Activated CD4-positive, alpha-beta memory T cell treated with anti-CD3 and anti-CD28 coated beads, Interleukin-2, amount 10 ng/mL, durations not matched to agents 7 days and 5 days (primary cell): Measurements from ENCODE around the gene CIT. TPM values are rescaled to one million over a fixed set of nuclear protein-coding genes. Genes with fewer than 3 reads are reported as not detected.

Experiments
- CTCF ChIA-PET: fragments of 350-600 bp; sonication (Branson Sonifier 250); formaldehyde crosslinking; loops from one replicate; lab custom pipeline; 2021; ENCODE audit warnings: antibody characterized with exemption, inconsistent platforms; lab: Charles Lee
- POLR2A ChIA-PET: fragments of 350-600 bp; sonication (Branson Sonifier 250); formaldehyde crosslinking; loops from one replicate; lab custom pipeline; 2021; ENCODE audit warnings: antibody characterized with exemption; lab: Charles Lee
- DNase-seq: peaks from one replicate; pipeline ENCODE4 v3.0.0-alpha.2; 2020
- H3K27ac Mint-ChIP-seq: one replicate; pipeline ENCODE4 v1.8.0; 2021; ENCODE audit warnings: mild to moderate bottlenecking, mixed read lengths
- H3K27me3 Mint-ChIP-seq: one replicate; pipeline ENCODE4 v1.8.0; 2021; ENCODE audit warnings: mixed read lengths
- H3K36me3 Mint-ChIP-seq: one replicate; pipeline ENCODE4 v1.8.0; 2021; ENCODE audit warnings: low read depth, mixed read lengths
- H3K4me1 Mint-ChIP-seq: one replicate; pipeline ENCODE4 v1.8.0; 2021; ENCODE audit warnings: mixed read lengths
- H3K4me3 Mint-ChIP-seq: one replicate; pipeline ENCODE4 v1.8.0; 2021; ENCODE audit warnings: mild to moderate bottlenecking, mixed read lengths
- H3K9me3 Mint-ChIP-seq: one replicate; pipeline ENCODE4 v1.8.0; 2021; ENCODE audit warnings: mixed read lengths
- total RNA-seq, 2 experiments: library from RNA; stranded (reverse); gene quantifications; one replicate each; pipeline ENCODE4 v1.2.3, GENCODE V29; 2021

The CIT gene
- total RNA-seq, 2 experiments from 2014 or later: 92.8 to 100 TPM

DNA sequence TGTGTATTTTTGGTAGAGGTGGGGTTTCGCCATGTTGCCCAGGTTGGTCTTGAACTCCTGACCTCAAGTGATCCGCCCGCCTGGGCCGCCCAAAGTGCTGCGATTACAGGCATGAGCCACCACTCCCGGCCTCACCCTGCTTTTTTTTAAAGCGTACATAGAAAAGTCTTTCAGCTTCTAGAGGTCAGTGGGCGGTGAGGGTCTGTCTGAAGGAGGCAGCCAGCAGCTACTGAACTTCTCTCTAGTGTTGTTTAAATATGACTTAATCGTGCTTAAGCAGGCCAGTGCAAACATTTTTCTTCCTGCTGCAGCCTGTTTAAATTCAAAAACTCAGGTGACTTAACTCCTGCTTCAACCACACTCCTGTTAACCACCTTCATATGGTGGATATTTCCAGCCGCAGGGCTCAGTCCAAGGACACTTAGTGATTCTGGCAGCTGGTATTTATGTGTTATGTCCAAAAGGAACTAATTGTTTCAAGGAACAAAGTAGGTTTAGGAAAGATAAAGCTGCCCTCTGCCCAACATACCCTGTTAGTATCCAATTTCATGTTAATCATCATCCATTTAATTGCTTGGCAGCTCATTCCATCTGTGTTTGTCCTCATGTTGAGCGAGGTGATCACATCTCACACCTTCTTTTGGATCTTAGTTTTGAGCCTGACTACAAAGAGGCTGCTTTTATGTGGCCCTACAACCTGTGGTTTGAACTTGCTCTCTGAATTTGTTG is 207.2 kb downstream of the CIT start:
- Mint-ChIP-seq H3K4me3 (peak overlapping the region; percentile 62), H3K4me1 (peaks cover 77% of the 10 kb centered on the region), H3K27ac (peak overlapping the region; percentile 71), H3K36me3 (peaks cover 60% of the 10 kb centered on the region), H3K27me3 (no peaks in the 10 kb centered on the region), H3K9me3 (no peaks in the 10 kb centered on the region)
- DNase-seq: no peak
- ChIA-PET CTCF (no interaction called here), POLR2A (interaction anchor here (1.7 to 3.5 kb wide), 2 partner anchors 9 to 622 kb away, joined by 4 to 26 read pairs; partner anchors contain the start of gene RNU4-2)

DNA sequence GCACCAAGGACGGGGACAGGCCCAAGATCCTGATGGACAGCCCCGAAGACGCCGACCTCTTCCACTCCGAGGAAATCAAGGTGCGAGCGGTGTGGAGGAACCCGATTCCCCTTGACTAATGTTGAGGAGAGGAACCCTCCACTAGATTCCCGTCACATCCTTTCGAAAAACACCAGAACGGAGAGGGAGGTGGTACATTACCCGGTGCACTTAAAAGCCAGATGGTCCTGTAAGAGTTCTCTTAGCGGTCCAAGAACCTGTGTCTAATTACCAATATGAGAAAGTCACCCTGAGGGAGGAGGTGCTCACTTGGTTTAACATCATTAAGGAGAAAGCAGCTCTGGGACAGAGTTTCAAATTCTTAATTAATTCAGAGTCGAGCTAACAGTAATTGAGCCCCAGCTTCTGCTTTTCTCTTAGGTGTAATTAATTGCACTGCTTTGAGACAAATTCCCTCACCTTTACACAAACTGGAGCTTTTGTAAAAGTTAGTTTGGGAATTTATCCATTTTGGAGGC is 208.7 kb downstream of the CIT start:
- H3K4me3 Mint-ChIP-seq: peak overlapping the region; percentile 91
- ChIA-PET POLR2A (interaction anchor here (0.7 to 3.5 kb wide), 9 partner anchors 10 to 1293 kb away, joined by 3 to 26 read pairs (median 3); partner anchors contain the start of genes BICDL1 and RPLP0), CTCF (interaction anchor here (0.8 to 2.3 kb wide), 11 partner anchors 10 to 224 kb away, joined by 3 to 28 read pairs (median 3); no protein-coding TSS in a partner anchor)
- H3K27ac Mint-ChIP-seq: peak overlapping the region; percentile 93
- peaks cover 45% of the 10 kb centered on the region for H3K36me3 Mint-ChIP-seq
- no peak for DNase-seq
- H3K27me3 Mint-ChIP-seq: no peaks in the 10 kb centered on the region
- no peaks in the 10 kb centered on the region for H3K9me3 Mint-ChIP-seq
- H3K4me1 Mint-ChIP-seq: peaks cover 62% of the 10 kb centered on the region

- H3K27ac Mint-ChIP-seq: peak within 1 kb of the TSS; percentile 93
- no peaks in the 10 kb centered on the region for H3K27me3 Mint-ChIP-seq
- no peaks in the 10 kb centered on the region for H3K9me3 Mint-ChIP-seq
- H3K4me3 Mint-ChIP-seq: peak within 1 kb of the TSS; percentile 91
- H3K4me1 Mint-ChIP-seq: peaks cover 56% of the 10 kb centered on the region
- ChIA-PET CTCF (interaction anchor here (0.6 to 2.3 kb wide), 15 partner anchors 9 to 340 kb away, joined by 3 to 28 read pairs (median 3); no protein-coding TSS in a partner anchor), POLR2A (interaction anchor here (0.7 to 3.5 kb wide), 9 partner anchors 10 to 1292 kb away, joined by 3 to 26 read pairs (median 3); partner anchors contain the start of genes BICDL1 and RPLP0)
- H3K36me3 Mint-ChIP-seq: peaks cover 39% of the 10 kb centered on the region
- DNase-seq: peak; percentile 98
Observed at GRCh38 chr12:119667577-119668323, 209.4 kb downstream of the CIT start, which contains the start of gene PRKAB1. TSS of gene PRKAB1 (plus strand) at chr12:119668133. CDS start at chr12:119668245, 112 bp downstream.

- Mint-ChIP-seq H3K9me3 (no peaks in the 10 kb centered on the region), H3K27me3 (peaks cover 5% of the 10 kb centered on the region), H3K36me3 (peaks cover 32% of the 10 kb centered on the region), H3K27ac (peak overlapping the region; percentile 51), H3K4me3 (peak overlapping the region; percentile 91), H3K4me1 (peaks cover 49% of the 10 kb centered on the region)
- DNase-seq: no peak
- ChIA-PET CTCF (interaction anchor here (0.6 to 2.3 kb wide), 13 partner anchors 8 to 341 kb away, joined by 3 to 28 read pairs (median 3); no protein-coding TSS in a partner anchor), POLR2A (interaction anchor here (1.2 to 3.5 kb wide), 4 partner anchors 9 to 321 kb away, joined by 3 to 26 read pairs (median 10); partner anchors contain the start of gene BICDL1)
Observed at GRCh38 chr12:119666900-119667576, 210.1 kb downstream of the CIT start.

- H3K9me3 Mint-ChIP-seq: no peaks in the 10 kb centered on the region
- peak overlapping the region; percentile 9 for H3K27ac Mint-ChIP-seq
- CTCF ChIA-PET: interaction anchor here (0.9 to 1.6 kb wide), 2 partner anchors 10 to 14 kb away, joined by 3 to 5 read pairs; no protein-coding TSS in a partner anchor
Observed at GRCh38 chr12:119666226-119666795, 210.8 kb downstream of the CIT start.

DNA sequence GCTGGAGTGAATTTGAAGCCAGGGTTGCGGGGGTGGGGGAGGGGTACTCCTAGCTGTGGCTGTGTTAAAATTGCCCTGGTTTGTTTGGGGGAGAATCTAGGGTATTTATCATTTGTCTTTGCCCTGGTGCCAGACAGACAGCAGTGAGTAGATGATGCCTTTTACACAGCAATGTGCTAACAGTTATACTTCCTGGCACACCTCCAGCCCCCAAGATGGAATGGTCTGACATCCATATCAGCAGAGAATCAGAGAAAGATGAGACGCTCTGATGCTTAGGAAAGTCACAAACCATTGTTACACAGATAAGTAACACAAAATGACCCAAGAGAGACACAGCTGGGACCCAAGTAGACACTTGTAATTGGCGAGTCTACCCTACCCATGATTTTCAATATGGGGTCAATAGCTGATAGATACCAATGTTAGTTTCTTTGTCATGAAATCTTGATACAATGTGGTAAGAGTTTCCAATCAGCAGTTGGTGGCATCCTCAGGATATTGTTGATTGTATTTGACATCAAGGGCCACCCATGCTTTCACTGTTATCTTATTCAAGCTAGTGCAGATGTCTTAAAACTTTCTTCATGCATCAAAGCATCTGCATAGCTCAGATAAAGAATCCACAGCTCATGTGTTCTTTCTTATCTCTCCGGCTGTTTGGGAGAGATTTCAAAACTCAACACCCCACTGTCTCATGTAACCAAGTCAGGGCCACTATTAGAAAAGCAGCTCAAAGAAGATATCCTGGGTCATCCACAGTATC is 211.8 kb downstream of the CIT start:
- DNase-seq: no peak
- H3K27ac Mint-ChIP-seq: no peak overlapping the region
- peaks cover 15% of the 10 kb centered on the region for H3K36me3 Mint-ChIP-seq
- peaks cover 12% of the 10 kb centered on the region for H3K27me3 Mint-ChIP-seq
- CTCF ChIA-PET: interaction anchor here (0.9 to 1.6 kb wide), 2 partner anchors 11 to 14 kb away, joined by 3 to 5 read pairs; no protein-coding TSS in a partner anchor
- POLR2A ChIA-PET: interaction anchor here (0.8 to 1.3 kb wide), 3 partner anchors 11 to 626 kb away, joined by 3 read pairs; partner anchors contain the start of gene RNU4-2
- no peak overlapping the region for H3K4me3 Mint-ChIP-seq
- H3K9me3 Mint-ChIP-seq: no peaks in the 10 kb centered on the region
- peaks cover 34% of the 10 kb centered on the region for H3K4me1 Mint-ChIP-seq

More at GRCh38 chr12:119666226-119666795, 210.8 kb downstream of the CIT start:
- peaks cover 42% of the 10 kb centered on the region for H3K4me1 Mint-ChIP-seq
- H3K27me3 Mint-ChIP-seq: peaks cover 10% of the 10 kb centered on the region
- POLR2A ChIA-PET: interaction anchor here (0.8 to 1.3 kb wide), 3 partner anchors 12 to 625 kb away, joined by 3 read pairs; partner anchors contain the start of gene RNU4-2
- no peak overlapping the region for H3K4me3 Mint-ChIP-seq
- peaks cover 24% of the 10 kb centered on the region for H3K36me3 Mint-ChIP-seq
- no peak for DNase-seq

GRCh38 chr12:119664642-119665041 is 212.5 kb downstream of the CIT start:
- no peak for DNase-seq
- ChIA-PET CTCF (no interaction called here), POLR2A (no interaction called here)
- H3K36me3 Mint-ChIP-seq: peaks cover 8% of the 10 kb centered on the region
- no peak overlapping the region for H3K4me3 Mint-ChIP-seq
- H3K27me3 Mint-ChIP-seq: peaks cover 16% of the 10 kb centered on the region
- H3K27ac Mint-ChIP-seq: no peak overlapping the region
- H3K4me1 Mint-ChIP-seq: peaks cover 34% of the 10 kb centered on the region
- H3K9me3 Mint-ChIP-seq: no peaks in the 10 kb centered on the region

GRCh38 chr12:119661882-119662281 is 215.2 kb downstream of the CIT start:
- no peak for DNase-seq
- ChIA-PET CTCF (interaction anchor here (1.0 to 2.3 kb wide), 3 partner anchors 11 to 14 kb away, joined by 3 to 7 read pairs (median 3); no protein-coding TSS in a partner anchor), POLR2A (interaction anchor here (0.9 kb wide), 1 partner anchor 9 kb away, joined by 3 read pairs; no protein-coding TSS in a partner anchor)
- Mint-ChIP-seq H3K36me3 (no peaks in the 10 kb centered on the region), H3K4me1 (peaks cover 20% of the 10 kb centered on the region), H3K9me3 (no peaks in the 10 kb centered on the region), H3K27ac (no peak overlapping the region), H3K4me3 (no peak overlapping the region), H3K27me3 (peaks cover 16% of the 10 kb centered on the region)

GRCh38 chr12:119660076-119660475 is 217.0 kb downstream of the CIT start:
- ChIA-PET CTCF (interaction anchor here (2.6 kb wide), 1 partner anchor 8 kb away, joined by 19 read pairs; the partner anchor contains the start of gene PRKAB1), POLR2A (no interaction called here)
- Mint-ChIP-seq H3K27ac (peak overlapping the region; percentile 12), H3K27me3 (peaks cover 16% of the 10 kb centered on the region), H3K4me3 (no peak overlapping the region), H3K9me3 (no peaks in the 10 kb centered on the region), H3K4me1 (peaks cover 10% of the 10 kb centered on the region), H3K36me3 (no peaks in the 10 kb centered on the region)
- peak; percentile 29 for DNase-seq

DNA sequence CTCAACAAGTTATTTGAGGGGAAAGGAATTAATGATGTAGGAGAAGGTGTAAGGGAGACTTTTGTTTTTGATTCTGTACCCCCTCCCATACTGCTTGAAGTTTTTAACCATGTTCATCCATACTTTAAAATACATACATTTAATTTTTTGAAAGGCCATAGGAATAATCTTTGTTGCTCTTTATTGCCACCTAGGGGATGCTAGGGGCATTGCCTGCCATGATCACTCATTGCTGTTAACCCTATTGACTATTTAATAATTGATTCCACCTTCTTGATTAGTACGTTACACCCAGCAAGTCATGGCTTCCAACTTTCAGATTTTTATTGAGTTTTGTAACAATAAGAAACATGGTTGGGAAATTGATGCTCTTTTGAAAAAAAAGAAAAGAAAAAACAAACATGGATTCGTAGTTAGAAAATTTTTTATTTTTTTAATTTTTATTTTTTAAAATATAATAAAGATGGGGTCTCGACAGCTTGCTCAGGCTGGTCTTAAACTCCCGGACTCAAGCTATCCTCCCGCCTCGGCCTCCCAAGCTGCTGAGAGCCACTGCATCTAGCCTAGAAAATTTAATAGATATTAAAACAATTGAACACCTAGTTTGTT is 217.7 kb downstream of the CIT start:
- POLR2A ChIA-PET: interaction anchor here (2.5 kb wide), 1 partner anchor 9 kb away, joined by 9 read pairs; the partner anchor contains the start of gene PRKAB1

More for the DNA sequence above, 217.7 kb downstream of the CIT start:
- Mint-ChIP-seq H3K9me3 (no peaks in the 10 kb centered on the region), H3K27ac (no peak overlapping the region), H3K27me3 (peaks cover 16% of the 10 kb centered on the region), H3K4me1 (peaks cover 10% of the 10 kb centered on the region), H3K36me3 (no peaks in the 10 kb centered on the region), H3K4me3 (no peak overlapping the region)
- peak; percentile 53 for DNase-seq
- CTCF ChIA-PET: interaction anchor here (0.9 to 2.6 kb wide), 5 partner anchors 9 to 22 kb away, joined by 3 to 19 read pairs (median 4); partner anchors contain the start of gene PRKAB1
